ENCODE data around the gene TTLL5. TPM values are rescaled to one million over a fixed set of nuclear protein-coding genes. Genes with fewer than 3 reads are reported as not detected.

Gene TTLL5
- total RNA-seq, 1 donor: 29.5 TPM

DNA sequence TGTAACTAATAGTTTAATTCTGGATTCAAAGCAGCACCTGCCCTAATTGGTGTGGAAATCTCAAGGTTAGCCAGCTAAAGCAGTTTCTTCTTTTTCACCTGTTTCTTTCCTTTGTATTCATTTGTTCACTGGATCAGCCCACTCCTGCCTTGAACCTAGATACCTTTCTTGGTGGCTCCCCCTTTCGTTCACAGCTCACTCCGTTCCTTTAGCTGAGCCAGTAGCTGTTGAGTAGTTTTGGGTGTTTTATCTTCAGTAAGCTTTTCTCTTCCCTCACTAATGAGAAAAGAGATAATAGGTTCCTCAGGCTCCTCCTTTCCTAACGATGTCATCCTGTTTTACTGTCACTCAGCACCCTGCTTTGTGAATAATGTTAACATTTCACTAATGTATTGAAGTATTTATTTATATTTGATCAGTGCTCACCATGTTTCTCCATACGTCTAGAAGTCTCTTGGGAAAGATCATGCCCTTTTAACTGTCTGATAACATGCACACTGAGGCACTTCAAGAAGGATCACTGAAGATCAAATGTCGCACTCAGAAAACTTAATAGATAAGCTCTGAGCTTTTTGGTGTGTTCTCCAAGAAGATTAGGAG lies 199.6 kb downstream of the TTLL5 start:
- TF ChIP-seq, protein P1, sequence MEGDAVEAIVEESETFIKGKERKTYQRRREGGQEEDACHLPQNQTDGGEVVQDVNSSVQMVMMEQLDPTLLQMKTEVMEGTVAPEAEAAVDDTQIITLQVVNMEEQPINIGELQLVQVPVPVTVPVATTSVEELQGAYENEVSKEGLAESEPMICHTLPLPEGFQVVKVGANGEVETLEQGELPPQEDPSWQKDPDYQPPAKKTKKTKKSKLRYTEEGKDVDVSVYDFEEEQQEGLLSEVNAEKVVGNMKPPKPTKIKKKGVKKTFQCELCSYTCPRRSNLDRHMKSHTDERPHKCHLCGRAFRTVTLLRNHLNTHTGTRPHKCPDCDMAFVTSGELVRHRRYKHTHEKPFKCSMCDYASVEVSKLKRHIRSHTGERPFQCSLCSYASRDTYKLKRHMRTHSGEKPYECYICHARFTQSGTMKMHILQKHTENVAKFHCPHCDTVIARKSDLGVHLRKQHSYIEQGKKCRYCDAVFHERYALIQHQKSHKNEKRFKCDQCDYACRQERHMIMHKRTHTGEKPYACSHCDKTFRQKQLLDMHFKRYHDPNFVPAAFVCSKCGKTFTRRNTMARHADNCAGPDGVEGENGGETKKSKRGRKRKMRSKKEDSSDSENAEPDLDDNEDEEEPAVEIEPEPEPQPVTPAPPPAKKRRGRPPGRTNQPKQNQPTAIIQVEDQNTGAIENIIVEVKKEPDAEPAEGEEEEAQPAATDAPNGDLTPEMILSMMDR (IDR thresholded peaks at IDR 0.05; ENCODE audit: insufficient read depth, low read length): no peak
- H3K4me3 ChIP-seq (ENCODE audit: low read depth, low read length): no peak overlapping the region
- no peak for DNase-seq (ENCODE audit: low read depth)

DNA sequence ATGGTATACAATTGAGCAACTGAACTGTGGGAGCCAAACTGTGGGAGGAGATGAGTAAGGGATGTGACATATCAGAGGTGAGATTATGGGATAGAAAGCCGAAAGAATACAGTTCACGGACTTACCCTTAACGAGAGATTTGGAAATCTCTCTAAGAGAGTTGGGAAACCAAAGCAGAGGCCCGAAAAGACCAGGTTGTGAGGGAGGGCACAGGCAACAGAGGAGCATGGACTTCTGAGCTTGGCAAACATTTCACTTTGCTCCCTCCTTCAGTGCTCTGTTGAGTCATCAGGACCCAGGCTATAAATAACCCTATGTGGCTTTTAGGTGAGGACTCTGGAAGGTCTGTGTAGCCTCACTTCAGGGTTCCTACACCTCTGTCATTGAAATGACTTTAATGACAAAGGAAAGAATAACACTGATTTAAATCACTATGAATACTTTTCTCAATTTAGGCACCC lies 200.1 kb downstream of the TTLL5 start:
- peak; percentile 87 for DNase-seq (ENCODE audit: low read depth)
- no peak overlapping the region for H3K4me3 ChIP-seq (ENCODE audit: low read depth, low read length)
- TF ChIP-seq, protein P1 (IDR thresholded peaks at IDR 0.05; ENCODE audit: insufficient read depth, low read length): no peak

DNA sequence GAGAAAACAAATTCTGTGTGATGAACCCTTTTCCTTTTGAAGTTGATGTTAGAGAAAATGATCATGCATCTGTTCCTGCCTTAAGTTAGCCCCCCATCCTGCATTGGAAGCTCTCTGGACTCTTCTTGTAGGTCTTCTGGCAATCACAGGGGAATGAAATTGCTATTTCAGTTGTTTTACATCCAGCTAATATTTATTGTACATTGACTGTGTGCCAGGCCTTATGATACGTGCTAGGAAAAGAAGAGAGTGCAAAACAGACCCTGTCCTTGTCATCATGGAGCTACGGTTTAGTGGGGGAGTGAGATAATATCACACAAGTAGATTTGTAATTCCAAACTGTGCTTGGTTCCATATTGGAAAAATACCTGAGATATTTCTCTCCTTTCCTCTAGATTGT lies 202.2 kb downstream of the TTLL5 start:
- H3K4me3 ChIP-seq (ENCODE audit: low read depth, low read length): no peak overlapping the region
- DNase-seq (ENCODE audit: low read depth): no peak
- TF ChIP-seq, protein P1 (IDR thresholded peaks at IDR 0.05; ENCODE audit: insufficient read depth, low read length): no peak

DNA sequence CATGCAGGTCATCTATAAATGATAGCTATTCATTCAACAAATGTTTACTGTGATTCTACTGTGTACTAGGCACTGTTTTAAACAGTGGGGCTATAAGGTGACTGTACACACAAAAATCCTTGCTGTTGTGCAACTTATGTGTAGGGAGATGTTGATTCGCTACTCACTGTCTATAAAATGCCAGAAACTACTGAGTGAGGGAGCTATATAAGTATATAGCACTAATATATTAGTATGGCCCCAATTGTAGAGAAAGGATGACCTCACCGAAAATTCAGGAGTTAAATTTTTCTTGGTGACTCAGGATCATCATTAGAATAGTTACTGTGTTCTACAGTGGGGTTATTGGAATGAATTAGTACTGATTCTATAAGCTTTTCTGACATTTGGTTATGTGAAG lies 203.3 kb downstream of the TTLL5 start:
- peak; percentile 48 for DNase-seq (ENCODE audit: low read depth)
- no peak overlapping the region for H3K4me3 ChIP-seq (ENCODE audit: low read depth, low read length)
- TF ChIP-seq, protein P1 (IDR thresholded peaks at IDR 0.05; ENCODE audit: insufficient read depth, low read length): no peak

DNA sequence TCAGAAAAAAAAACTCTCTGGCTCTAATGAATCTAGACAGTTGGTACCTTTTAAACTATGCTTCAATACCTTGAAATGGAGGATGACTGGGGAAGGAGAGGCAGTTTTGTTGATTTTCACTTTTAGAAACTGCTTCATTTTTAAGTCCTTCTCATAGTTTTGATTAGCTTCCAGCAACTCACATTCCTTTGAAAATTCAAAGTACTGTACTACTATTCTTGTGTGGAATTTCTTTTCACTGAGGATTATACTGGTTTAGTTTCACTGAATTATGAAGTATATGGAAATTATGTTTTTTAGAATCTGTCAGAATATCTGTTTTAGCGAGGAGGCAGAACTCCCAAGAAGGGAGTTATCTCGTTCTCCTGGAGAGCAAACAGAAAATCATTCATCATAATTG lies 204.5 kb downstream of the TTLL5 start:
- no peak overlapping the region for H3K4me3 ChIP-seq (ENCODE audit: low read depth, low read length)

DNA sequence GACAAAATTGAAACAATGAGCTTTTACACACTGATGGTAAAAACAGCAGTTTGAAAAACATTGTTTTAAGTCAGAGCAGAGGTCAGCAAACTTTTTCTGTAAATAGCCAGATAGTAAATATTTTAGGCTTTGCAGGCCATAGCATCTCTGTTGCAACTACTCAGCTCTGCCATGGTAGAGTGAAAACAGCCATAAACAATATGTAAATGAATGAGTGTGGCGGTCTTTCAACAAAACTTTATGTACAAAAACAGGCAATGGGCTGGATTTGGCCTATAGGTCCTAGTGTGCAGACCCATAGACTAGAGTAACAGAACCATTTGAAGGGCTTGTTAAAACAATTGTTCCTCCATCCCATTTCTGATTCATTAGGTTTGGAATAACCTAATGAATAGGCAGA lies 205.9 kb downstream of the TTLL5 start:
- DNase-seq (ENCODE audit: low read depth): no peak
- TF ChIP-seq, protein P1 (IDR thresholded peaks at IDR 0.05; ENCODE audit: insufficient read depth, low read length): no peak
- H3K4me3 ChIP-seq (ENCODE audit: low read depth, low read length): no peak overlapping the region

More for the DNA sequence above, 204.5 kb downstream of the TTLL5 start:
- DNase-seq (ENCODE audit: low read depth): peak; percentile 38
- TF ChIP-seq, protein P1 (IDR thresholded peaks at IDR 0.05; ENCODE audit: insufficient read depth, low read length): no peak

All from fibroblast of the aortic adventitia (primary cell).